ENCODE measurements around the gene ACADSB.

DNA sequence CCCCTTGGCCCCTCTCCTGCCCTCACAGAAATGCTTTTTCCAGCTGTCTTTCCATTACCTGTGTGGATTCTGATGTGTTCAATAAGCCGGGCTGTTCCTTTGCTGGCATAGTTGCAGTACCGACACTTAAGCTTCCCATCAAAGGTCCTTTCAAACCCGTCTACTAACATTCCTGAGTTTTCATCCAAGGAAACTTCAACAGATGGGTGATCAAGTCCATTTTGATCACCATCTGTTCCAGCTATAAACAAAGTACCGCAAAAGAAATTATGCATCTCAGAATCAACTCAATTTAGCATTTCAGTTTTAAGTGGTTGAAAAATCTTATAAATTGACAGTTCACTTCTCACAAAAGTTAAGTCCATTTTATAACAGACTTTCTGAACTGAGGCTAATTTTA lies 12.9 kb upstream of the ACADSB start:
- TF ChIP-seq, protein P1, sequence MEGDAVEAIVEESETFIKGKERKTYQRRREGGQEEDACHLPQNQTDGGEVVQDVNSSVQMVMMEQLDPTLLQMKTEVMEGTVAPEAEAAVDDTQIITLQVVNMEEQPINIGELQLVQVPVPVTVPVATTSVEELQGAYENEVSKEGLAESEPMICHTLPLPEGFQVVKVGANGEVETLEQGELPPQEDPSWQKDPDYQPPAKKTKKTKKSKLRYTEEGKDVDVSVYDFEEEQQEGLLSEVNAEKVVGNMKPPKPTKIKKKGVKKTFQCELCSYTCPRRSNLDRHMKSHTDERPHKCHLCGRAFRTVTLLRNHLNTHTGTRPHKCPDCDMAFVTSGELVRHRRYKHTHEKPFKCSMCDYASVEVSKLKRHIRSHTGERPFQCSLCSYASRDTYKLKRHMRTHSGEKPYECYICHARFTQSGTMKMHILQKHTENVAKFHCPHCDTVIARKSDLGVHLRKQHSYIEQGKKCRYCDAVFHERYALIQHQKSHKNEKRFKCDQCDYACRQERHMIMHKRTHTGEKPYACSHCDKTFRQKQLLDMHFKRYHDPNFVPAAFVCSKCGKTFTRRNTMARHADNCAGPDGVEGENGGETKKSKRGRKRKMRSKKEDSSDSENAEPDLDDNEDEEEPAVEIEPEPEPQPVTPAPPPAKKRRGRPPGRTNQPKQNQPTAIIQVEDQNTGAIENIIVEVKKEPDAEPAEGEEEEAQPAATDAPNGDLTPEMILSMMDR (IDR thresholded peaks at IDR 0.05 in 8 of 11, conservative IDR thresholded peaks at IDR 0.05 in 3 of 11): no peak
- TF ChIP-seq POLR2A (IDR thresholded peaks at IDR 0.05): no peak

All from spleen (tissue), 7 donors.